HepG2 (cell line): ENCODE measurements around the gene PDE2A. TPM values are rescaled to one million over a fixed set of nuclear protein-coding genes. Genes with fewer than 3 reads are reported as not detected.
A peak's percentile ranks its signal among the peaks of the same experiment; 100 is the strongest.

Experiments
- ATAC-seq: fragments of 200-7000 bp; cut with Tn5 transposase; 3 replicates; pipeline ENCODE4 v1.9.1; 2020; ENCODE audit warnings: mild to moderate bottlenecking, moderate library complexity
- BruUV-seq: library from RNA; stranded (reverse); fragments of 400-500 nt; replicated peaks from 2 replicates; lab custom pipeline; 2021; lab: Mats Ljungman, UMichigan
- CTCF ChIA-PET: fragments of 300-600 bp; formaldehyde crosslinking; extraction: SDS; loops from one replicate; lab custom pipeline; 2021; ENCODE audit warnings: low total read pairs, inconsistent platforms, low intra/inter-chr PET ratio; lab: Yijun Ruan, JAX
- POLR2A ChIA-PET: fragments of 350-600 bp; sonication (Branson Sonifier 250); formaldehyde crosslinking; loops from one replicate; lab custom pipeline; 2020; ENCODE audit warnings: antibody characterized with exemption, inconsistent platforms; lab: Yijun Ruan, JAX
- DNase-seq: peaks from one replicate; pipeline ENCODE4 v3.0.0-alpha.2; 2015; ENCODE audit warnings: low spot score
- FAIRE-seq: peaks from 3 replicates; lab custom pipeline; 2011; peaks lifted over from hg19 to GRCh38; lab: Jason Lieb, UNC
- H2AFZ ChIP-seq: one replicate; pipeline ENCODE4 v1.6.1; 2011; ENCODE audit warnings: low read length, inconsistent platforms
- H3K27ac ChIP-seq: fragments of 300-600 bp; 3 replicates; pipeline ENCODE4 v1.8.0; 2011; ENCODE audit warnings: mixed run types, mild to moderate bottlenecking, mixed read lengths, low read length, inconsistent platforms; ENCODE audit not compliant: insufficient read depth; ENCODE audit errors: extremely low read length
- H3K27me3 ChIP-seq, 2 experiments: fragments of 200-600 bp in 1 of 2; 2 replicates in 1 of 2; 3 replicates in 1 of 2; pipeline versions ENCODE4 v1.6.0 to v1.8.0; 2011; ENCODE audit warnings: low read length in 2 of 2, mild to moderate bottlenecking in 2 of 2, moderate library complexity in 2 of 2, inconsistent platforms in 1 of 2; ENCODE audit not compliant: insufficient read depth in 2 of 2, control insufficient read depth in 1 of 2
- H3K36me3 ChIP-seq, 2 experiments: fragments of 200-600 bp in 1 of 2; replicated peaks in 1 of 2; 2 replicates in 1 of 2; 3 replicates in 1 of 2; pipeline versions ENCODE4 v1.5.1 to v1.8.0; 2011; ENCODE audit warnings: low read length in 2 of 2, inconsistent platforms in 1 of 2; ENCODE audit not compliant: insufficient read depth in 2 of 2, control insufficient read depth in 1 of 2
- H3K4me1 ChIP-seq: 2 replicates; pipeline ENCODE4 v1.5.1; 2012; ENCODE audit warnings: low read length, inconsistent platforms; ENCODE audit not compliant: insufficient read depth
- H3K4me2 ChIP-seq: 2 replicates; pipeline ENCODE4 v1.6.0; 2011; ENCODE audit warnings: low read depth, low read length, inconsistent platforms
- H3K4me3 ChIP-seq, 3 experiments: fragments of 200-600 bp in 1 of 3; sonication (generic), shearing (Covaris generic) in 1 of 3; replicated peaks in 1 of 3; 2 replicates each; pipeline ENCODE4 v1.5.1; 2011 to 2016; ENCODE audit warnings: low read length in 3 of 3, inconsistent platforms in 2 of 3, low read depth in 2 of 3, mild to moderate bottlenecking in 2 of 3, control low read depth in 1 of 3, mixed read lengths in 1 of 3; ENCODE audit not compliant: insufficient read depth in 1 of 3
- H3K79me2 ChIP-seq: one replicate; pipeline ENCODE4 v1.6.1; 2011; ENCODE audit warnings: low read length, inconsistent platforms; ENCODE audit not compliant: insufficient read depth
- H3K9ac ChIP-seq: 2 replicates; pipeline ENCODE4 v1.6.0; 2011; ENCODE audit warnings: mild to moderate bottlenecking, low read depth, low read length, inconsistent platforms; ENCODE audit not compliant: insufficient read depth
- H3K9me3 ChIP-seq: 2 replicates; pipeline ENCODE4 v1.5.1; 2012; ENCODE audit warnings: mild to moderate bottlenecking, low read length
- H4K20me1 ChIP-seq: 2 replicates; pipeline ENCODE4 v1.6.0; 2011; ENCODE audit warnings: inconsistent platforms, mild to moderate bottlenecking, low read length, moderate library complexity; ENCODE audit not compliant: insufficient read depth
- AGO2 ChIP-seq: fragments of 200-400 bp; formaldehyde crosslinking; optimal IDR thresholded peaks from 2 replicates; pipeline ENCODE3; 2017; ENCODE audit warnings: mild to moderate bottlenecking, low read depth, low read length, moderate library complexity
- AKAP8 ChIP-seq: sonication (generic); formaldehyde crosslinking; IDR thresholded peaks from 2 replicates; pipeline ENCODE4 v1.5.1; 2020; ENCODE audit warnings: mild to moderate bottlenecking, missing genetic modification reagents
- HNRNPLL ChIP-seq: fragments of 200-400 bp; formaldehyde crosslinking; IDR thresholded peaks from 2 replicates; pipeline ENCODE4 v1.6.1; 2017; ENCODE audit warnings: mild to moderate bottlenecking, low read depth, low read length; ENCODE audit not compliant: poor library complexity, severe bottlenecking
- KDM2A ChIP-seq: sonication (generic); formaldehyde crosslinking; IDR thresholded peaks from 2 replicates; pipeline ENCODE4 v1.4.0; 2020; ENCODE audit warnings: low read depth, missing genetic modification reagents, borderline replicate concordance
- NR2F2 ChIP-seq: IDR thresholded peaks from 2 replicates; pipeline ENCODE4 v1.6.1; 2012; ENCODE audit warnings: low read depth, inconsistent platforms, borderline replicate concordance
- POLR2AphosphoS2 ChIP-seq: IDR thresholded peaks from 2 replicates; pipeline ENCODE4 v1.6.1; 2011; ENCODE audit warnings: low read depth, low read length, improper control_type of control experiment
- POLR2G ChIP-seq: fragments of 200-400 bp; formaldehyde crosslinking; IDR thresholded peaks from 2 replicates; pipeline ENCODE4 v1.6.1; 2018; ENCODE audit warnings: mild to moderate bottlenecking, low read depth, low read length, moderate library complexity
- RBM22 ChIP-seq: fragments of 200-400 bp; formaldehyde crosslinking; optimal IDR thresholded peaks from 2 replicates; pipeline ENCODE3; 2017; ENCODE audit warnings: mild to moderate bottlenecking, low read length, moderate library complexity
- SSRP1 ChIP-seq: IDR thresholded peaks from 2 replicates; pipeline ENCODE4 v1.6.1; 2016; ENCODE audit warnings: control low read depth
- YEATS2 ChIP-seq: sonication (generic); formaldehyde crosslinking; IDR thresholded peaks from 2 replicates; pipeline ENCODE4 v1.4.0; 2020; ENCODE audit warnings: missing genetic modification reagents, borderline replicate concordance
- ZNF720 ChIP-seq: sonication (generic); formaldehyde crosslinking; IDR thresholded peaks from 2 replicates; pipeline ENCODE4 v1.4.0; 2020; ENCODE audit warnings: missing genetic modification reagents
- WGBS: methylation state at CpG from one replicate; pipeline ENCODE4 v1.1.6; 2017; ENCODE audit warnings: low lambda C conversion rate; 5-methylcytosine and 5-hydroxymethylcytosine counted together
- in situ Hi-C: cut with HindIII; loops from 2 replicates; pipeline ENCODE4 v1.10.0; 2017; ENCODE audit warnings: low pct_unique_long_range_greater_than_20kb; ENCODE audit not compliant: extremely low pct_ligation_motif_present
- intact Hi-C: fragments of 100-400 bp; cut with micrococcal nuclease; formaldehyde crosslinking; loops from one replicate; pipeline ENCODE4 v1.10.0; 2022; ENCODE audit not compliant: unreplicated experiment
- polyA plus RNA-seq, 8 experiments: library from polyadenylated mRNA; depleted of rRNA in 3 of 8; stranded (reverse) in 7 of 8; unstranded in 1 of 8; fragments of >200 nt; fragmentation: Illumina TruSeq in 4 of 8; extraction: Trizol in 4 of 8; gene quantifications; 2 replicates each; pipeline versions ENCODE4 v1.2.1 to v1.2.3, GENCODE V29; 2011 to 2016; ENCODE audit warnings: low read depth in 4 of 8, missing spikeins in 1 of 8, mixed read lengths in 1 of 8; ENCODE audit not compliant: insufficient read depth in 1 of 8
- total RNA-seq, 5 experiments: library from RNA; depleted of rRNA; stranded (reverse); fragments of >200 nt; fragmentation: Illumina TruSeq; extraction: Trizol; gene quantifications; 2 replicates each; pipeline ENCODE4 v1.2.3, GENCODE V29; 2016; ENCODE audit warnings: low read depth in 1 of 5

PDE2A gene
- total and polyA plus RNA-seq, 2 of the 13 experiments (the other 11 are each of a cell fraction or from before 2014, with no cell fraction given) = 3.1 TPM; not detected in 1

GRCh38 chr11:72679869-72680268, 5.6 kb upstream of the PDE2A start (continued):
- TF ChIP-seq YEATS2 (CRISPR knock-in tag) (no peak), SSRP1 (CRISPR knock-in tag) (no peak), POLR2AphosphoS2 (no peak), ZNF720 (no peak), NR2F2 (no peak)

- Histone ChIP-seq H3K9ac (no peak overlapping the region), H2AFZ (no peak overlapping the region), H3K79me2 (no peaks in the 10 kb centered on the region), H3K4me3 (no peak overlapping the region), H3K36me3 (peaks cover 1 to 4% of the 10 kb centered on the region in 2 experiments; a peak in 2 of 5 replicates), H3K27ac (no peak overlapping the region), H3K4me2 (no peak overlapping the region), H3K27me3 (peaks cover 2 to 35% of the 10 kb centered on the region in 2 experiments; a peak in 3 of 5 replicates), H4K20me1 (peaks cover 15% of the 10 kb centered on the region; the same call in 1 of the 2 replicates), H3K9me3 (no peaks in the 10 kb centered on the region), H3K4me1 (no peaks in the 10 kb centered on the region)
- in situ Hi-C loops (no loop called here), intact Hi-C loops (no loop called here)
- CTCF ChIA-PET = no interaction called here
- POLR2A ChIA-PET = no interaction called here
- ATAC-seq = no peak
- DNase-seq = no peak
- 0 out of 2 replicates have a peak, but pooled peaks have one; percentile 29 for TF ChIP-seq AKAP8 (CRISPR knock-in tag)
- TF ChIP-seq KDM2A = 0 out of 2 replicates have a peak, but pooled peaks have one; percentile 29
- no peak for TF ChIP-seq HNRNPLL
- peak; percentile 43 for TF ChIP-seq AGO2
- peak; percentile 51 for TF ChIP-seq RBM22
- peak; percentile 19; the same call in 1 of the 2 replicates for TF ChIP-seq POLR2G
- no TSS peak for BruUV-seq
- FAIRE-seq = no peak
- 35% methylated on average over 8 of the region's 8 CpGs for WGBS
These were observed 4.3 kb upstream of the PDE2A start for GRCh38 chr11:72678524-72678923.
